Stimulated activated CD4-positive, alpha-beta T cell treated with anti-CD3 and anti-CD28 coated beads, Interleukin-1b, Interleukin-23, amount 100 ng/mL, for 24 hours (primary cell): ENCODE results near the gene C3orf18.

Source experiments
- DNase-seq, 4 experiments: peaks; one replicate each; pipeline ENCODE4 v3.0.0-alpha.2; 2020; ENCODE audit warnings: low read depth in 4 of 4, low spot score in 1 of 4

C3orf18 gene

GRCh38 chr3:50567386-50568167 lies at the start of gene C3orf18:
Gene C3orf18, minus strand, starts transcription at chr3:50567747. Its CDS starts 2,048 bp downstream, at chr3:50565699.
- DNase-seq: peak; percentile 85 to 96 (median 90)

GRCh38 chr3:50616770-50617095 lies 49.2 kb upstream of the C3orf18 start:
- peak; percentile 88 to 95 (median 90) for DNase-seq

- peak in 1 of 4 experiments; percentile 82 for DNase-seq
Measured at GRCh38 chr3:50616003-50616769, 48.6 kb upstream of the C3orf18 start.

- DNase-seq: no peak
Measured at GRCh38 chr3:50615190-50615589, 47.6 kb upstream of the C3orf18 start.

- DNase-seq: no peak
Measured at GRCh38 chr3:50612970-50613846, 45.7 kb upstream of the C3orf18 start.

GRCh38 chr3:50612234-50612882 lies 44.8 kb upstream of the C3orf18 start:
- DNase-seq: no peak

GRCh38 chr3:50611464-50612233 lies 44.1 kb upstream of the C3orf18 start, which contains the start of gene CISH:
Gene CISH, minus strand, starts transcription at chr3:50611774. Its CDS starts 124 bp downstream, at chr3:50611650.
- peak; percentile 87 to 99 (median 96) for DNase-seq

GRCh38 chr3:50610992-50611463 lies 43.5 kb upstream of the C3orf18 start:
- no peak for DNase-seq

GRCh38 chr3:50610181-50610971 lies 42.8 kb upstream of the C3orf18 start:
- DNase-seq: no peak

- no peak for DNase-seq
Measured at GRCh38 chr3:50609763-50610085, 42.2 kb upstream of the C3orf18 start.

GRCh38 chr3:50609071-50609762 lies 41.7 kb upstream of the C3orf18 start:
- DNase-seq: no peak

GRCh38 chr3:50608278-50608677 lies 40.7 kb upstream of the C3orf18 start:
- DNase-seq: no peak

GRCh38 chr3:50607271-50608091 lies 39.9 kb upstream of the C3orf18 start:
- DNase-seq: no peak

- no peak for DNase-seq
Measured at GRCh38 chr3:50606596-50606995, 39.0 kb upstream of the C3orf18 start.

- no peak for DNase-seq
Measured at GRCh38 chr3:50605901-50606326, 38.4 kb upstream of the C3orf18 start.

GRCh38 chr3:50604628-50605588 lies 37.4 kb upstream of the C3orf18 start:
- DNase-seq: no peak
